Measurements from ENCODE around the gene RARB.

DNA sequence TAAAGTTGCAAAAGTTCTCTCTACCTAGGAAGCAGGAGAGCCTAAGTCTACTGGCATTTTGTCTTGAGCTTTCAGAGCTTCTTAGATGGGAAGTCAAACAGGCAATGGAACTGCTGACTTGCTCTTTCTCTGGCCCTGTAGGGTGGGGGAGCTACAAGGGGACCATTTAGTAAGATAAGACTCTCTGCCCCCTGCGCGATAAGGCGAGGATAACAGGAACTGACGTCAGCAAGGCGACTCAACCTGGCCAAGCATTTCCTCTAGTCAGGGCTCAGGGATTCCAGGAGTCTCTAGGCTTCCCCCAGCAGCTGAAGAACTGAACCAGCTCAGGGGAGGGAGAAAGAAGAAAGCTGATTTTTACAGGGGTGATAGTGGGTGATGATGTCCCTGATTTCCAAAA is 5.8 kb downstream of the RARB start:
- TF ChIP-seq EZH2 (IDR thresholded peaks at IDR 0.05), result no peak
- TF ChIP-seq, protein P1, sequence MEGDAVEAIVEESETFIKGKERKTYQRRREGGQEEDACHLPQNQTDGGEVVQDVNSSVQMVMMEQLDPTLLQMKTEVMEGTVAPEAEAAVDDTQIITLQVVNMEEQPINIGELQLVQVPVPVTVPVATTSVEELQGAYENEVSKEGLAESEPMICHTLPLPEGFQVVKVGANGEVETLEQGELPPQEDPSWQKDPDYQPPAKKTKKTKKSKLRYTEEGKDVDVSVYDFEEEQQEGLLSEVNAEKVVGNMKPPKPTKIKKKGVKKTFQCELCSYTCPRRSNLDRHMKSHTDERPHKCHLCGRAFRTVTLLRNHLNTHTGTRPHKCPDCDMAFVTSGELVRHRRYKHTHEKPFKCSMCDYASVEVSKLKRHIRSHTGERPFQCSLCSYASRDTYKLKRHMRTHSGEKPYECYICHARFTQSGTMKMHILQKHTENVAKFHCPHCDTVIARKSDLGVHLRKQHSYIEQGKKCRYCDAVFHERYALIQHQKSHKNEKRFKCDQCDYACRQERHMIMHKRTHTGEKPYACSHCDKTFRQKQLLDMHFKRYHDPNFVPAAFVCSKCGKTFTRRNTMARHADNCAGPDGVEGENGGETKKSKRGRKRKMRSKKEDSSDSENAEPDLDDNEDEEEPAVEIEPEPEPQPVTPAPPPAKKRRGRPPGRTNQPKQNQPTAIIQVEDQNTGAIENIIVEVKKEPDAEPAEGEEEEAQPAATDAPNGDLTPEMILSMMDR (IDR thresholded peaks at IDR 0.05), result no peak
